Activated CD4-positive, alpha-beta T cell treated with anti-CD3 and anti-CD28 coated beads, Interleukin-2, amount 50 U/mL, for 16 hours (primary cell): ENCODE measurements around the gene MYPN.
"Not testable (repeated sequence)": the region's sequence is repeated elsewhere in the genome, so short reads cannot be mapped to it uniquely, and the experiment has no call there.

Experiments
- DNase-seq: peaks from one replicate; pipeline ENCODE4 v3.0.0-alpha.2; 2020

MYPN gene

GRCh38 chr10:68137171-68137570, 27.9 kb downstream of the MYPN start:
- DNase-seq, result no peak

GRCh38 chr10:68138526-68138925, 29.2 kb downstream of the MYPN start:
- no peak for DNase-seq

GRCh38 chr10:68139448-68140272, 30.4 kb downstream of the MYPN start:
- no peak for DNase-seq

GRCh38 chr10:68142761-68143160, 33.5 kb downstream of the MYPN start:
- DNase-seq, result no peak

GRCh38 chr10:68144709-68145108, 35.4 kb downstream of the MYPN start:
- DNase-seq, result no peak

- peak; percentile 20 for DNase-seq
These were observed 36.4 kb downstream of the MYPN start for GRCh38 chr10:68145705-68146104.

GRCh38 chr10:68146133-68146532, 36.8 kb downstream of the MYPN start:
- no peak for DNase-seq

GRCh38 chr10:68151453-68151852, 42.2 kb downstream of the MYPN start:
- DNase-seq, result no peak

GRCh38 chr10:68153473-68154210, 44.4 kb downstream of the MYPN start:
- DNase-seq, result peak; percentile 9

GRCh38 chr10:68154211-68154497, 44.9 kb downstream of the MYPN start:
- no peak for DNase-seq

GRCh38 chr10:68155615-68156210, 46.4 kb downstream of the MYPN start:
- no peak for DNase-seq

- DNase-seq, result peak; percentile 63
These were observed 47.3 kb downstream of the MYPN start for GRCh38 chr10:68156373-68157185.

- not testable (repeated sequence) for DNase-seq
These were observed 48.2 kb downstream of the MYPN start for GRCh38 chr10:68157522-68157921.

GRCh38 chr10:68158031-68158430, 48.7 kb downstream of the MYPN start:
- DNase-seq, result no peak

GRCh38 chr10:68163735-68164134, 54.4 kb downstream of the MYPN start:
- peak; percentile 71 for DNase-seq

GRCh38 chr10:68165643-68166042, 56.4 kb downstream of the MYPN start:
- DNase-seq, result no peak

GRCh38 chr10:68166871-68167585, 57.7 kb downstream of the MYPN start:
- DNase-seq, result peak; percentile 8

- DNase-seq, result no peak
These were observed 58.4 kb downstream of the MYPN start for GRCh38 chr10:68167586-68168189.

- no peak for DNase-seq
These were observed 62.3 kb downstream of the MYPN start for GRCh38 chr10:68171539-68172080.

GRCh38 chr10:68172324-68172723, 63.0 kb downstream of the MYPN start:
- no peak for DNase-seq

- DNase-seq, result no peak
These were observed 66.7 kb downstream of the MYPN start for GRCh38 chr10:68175949-68176348.

- DNase-seq, result no peak
These were observed 67.5 kb downstream of the MYPN start for GRCh38 chr10:68176797-68177196.
